HepG2 (cell line): ENCODE data around the gene DGUOK.

Experiments used
- RAD21 ChIP-seq: fragments of 450-650 bp; formaldehyde crosslinking; IDR thresholded peaks from 2 replicates; pipeline ENCODE4 v1.5.0; 2020; ENCODE audit warnings: mild to moderate bottlenecking
- ZNF644 ChIP-seq: IDR thresholded peaks from 2 replicates; pipeline ENCODE4 v1.6.1; 2016; ENCODE audit warnings: low read depth

DNA sequence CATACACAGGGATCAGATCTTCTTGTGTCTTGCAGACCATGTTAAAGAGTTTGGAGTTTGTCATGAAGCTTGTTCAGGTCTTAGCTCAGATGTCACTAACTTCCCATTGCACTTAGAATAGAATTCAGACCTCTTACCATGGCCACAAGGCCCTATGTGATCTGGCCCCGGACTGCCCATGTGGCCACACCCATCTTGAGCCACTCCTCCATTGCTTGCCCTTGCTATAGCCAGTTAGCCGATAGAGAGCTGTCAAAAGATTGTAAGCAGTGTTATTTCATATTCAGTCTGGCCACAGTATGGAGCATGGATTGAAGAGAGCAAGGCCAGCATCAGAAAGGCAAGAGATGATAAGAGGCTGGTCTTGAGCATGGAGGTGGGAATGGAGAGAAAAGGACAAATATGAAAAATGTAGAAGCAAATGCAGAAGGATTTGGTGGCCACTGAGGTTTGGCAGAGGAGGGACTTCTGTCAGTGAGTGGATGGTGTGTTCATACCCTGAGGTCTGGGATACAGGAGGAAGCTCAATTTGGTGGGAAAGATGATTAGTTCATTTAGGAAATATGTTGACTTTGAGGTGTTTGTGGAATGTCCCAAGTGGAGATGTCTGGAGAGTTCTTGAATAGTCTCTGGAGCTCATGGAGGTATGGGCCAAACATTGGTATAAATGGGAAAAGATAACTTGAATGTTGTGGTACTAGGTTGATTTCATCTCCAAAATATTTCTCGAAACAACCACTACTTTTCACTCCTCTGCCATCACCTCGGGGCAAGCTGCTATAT is 10.6 kb downstream of the DGUOK start:
- TF ChIP-seq ZNF644 (CRISPR knock-in tag) (no peak), RAD21 (CRISPR knock-in tag) (no peak)
